Fibroblast of villous mesenchyme (primary cell): Measurements from ENCODE around the gene MAMLD1. TPM values are rescaled to one million over a fixed set of nuclear protein-coding genes. Genes with fewer than 3 reads are reported as not detected.
A peak's percentile ranks its signal among the peaks of the same experiment; 100 is the strongest.

Experiments
- DNase-seq: peaks from one replicate; pipeline ENCODE4 v3.0.0-alpha.2; 2010; ENCODE audit warnings: low read depth
- H3K4me3 ChIP-seq: 2 replicates; pipeline ENCODE4 v1.5.1; 2011; ENCODE audit warnings: low read depth, mild to moderate bottlenecking, low read length
- total RNA-seq: library from RNA; depleted of rRNA; stranded (reverse); fragments of >200 nt; gene quantifications from 2 replicates; pipeline ENCODE4 v1.2.3, GENCODE V29; 2012
- TF ChIP-seq, protein P1 (sequence below): IDR thresholded peaks from 2 replicates; pipeline ENCODE4 v1.5.1; 2012; ENCODE audit warnings: low read depth, mild to moderate bottlenecking, low read length; ENCODE audit not compliant: insufficient read depth

Gene MAMLD1, protein sequence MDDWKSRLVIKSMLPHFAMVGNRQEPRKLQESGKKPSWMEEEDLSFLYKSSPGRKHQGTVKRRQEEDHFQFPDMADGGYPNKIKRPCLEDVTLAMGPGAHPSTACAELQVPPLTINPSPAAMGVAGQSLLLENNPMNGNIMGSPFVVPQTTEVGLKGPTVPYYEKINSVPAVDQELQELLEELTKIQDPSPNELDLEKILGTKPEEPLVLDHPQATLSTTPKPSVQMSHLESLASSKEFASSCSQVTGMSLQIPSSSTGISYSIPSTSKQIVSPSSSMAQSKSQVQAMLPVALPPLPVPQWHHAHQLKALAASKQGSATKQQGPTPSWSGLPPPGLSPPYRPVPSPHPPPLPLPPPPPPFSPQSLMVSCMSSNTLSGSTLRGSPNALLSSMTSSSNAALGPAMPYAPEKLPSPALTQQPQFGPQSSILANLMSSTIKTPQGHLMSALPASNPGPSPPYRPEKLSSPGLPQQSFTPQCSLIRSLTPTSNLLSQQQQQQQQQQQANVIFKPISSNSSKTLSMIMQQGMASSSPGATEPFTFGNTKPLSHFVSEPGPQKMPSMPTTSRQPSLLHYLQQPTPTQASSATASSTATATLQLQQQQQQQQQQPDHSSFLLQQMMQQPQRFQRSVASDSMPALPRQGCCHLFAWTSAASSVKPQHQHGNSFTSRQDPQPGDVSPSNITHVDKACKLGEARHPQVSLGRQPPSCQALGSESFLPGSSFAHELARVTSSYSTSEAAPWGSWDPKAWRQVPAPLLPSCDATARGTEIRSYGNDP
- total RNA-seq: 0.86 and 1.3 TPM in 2 replicates

DNA sequence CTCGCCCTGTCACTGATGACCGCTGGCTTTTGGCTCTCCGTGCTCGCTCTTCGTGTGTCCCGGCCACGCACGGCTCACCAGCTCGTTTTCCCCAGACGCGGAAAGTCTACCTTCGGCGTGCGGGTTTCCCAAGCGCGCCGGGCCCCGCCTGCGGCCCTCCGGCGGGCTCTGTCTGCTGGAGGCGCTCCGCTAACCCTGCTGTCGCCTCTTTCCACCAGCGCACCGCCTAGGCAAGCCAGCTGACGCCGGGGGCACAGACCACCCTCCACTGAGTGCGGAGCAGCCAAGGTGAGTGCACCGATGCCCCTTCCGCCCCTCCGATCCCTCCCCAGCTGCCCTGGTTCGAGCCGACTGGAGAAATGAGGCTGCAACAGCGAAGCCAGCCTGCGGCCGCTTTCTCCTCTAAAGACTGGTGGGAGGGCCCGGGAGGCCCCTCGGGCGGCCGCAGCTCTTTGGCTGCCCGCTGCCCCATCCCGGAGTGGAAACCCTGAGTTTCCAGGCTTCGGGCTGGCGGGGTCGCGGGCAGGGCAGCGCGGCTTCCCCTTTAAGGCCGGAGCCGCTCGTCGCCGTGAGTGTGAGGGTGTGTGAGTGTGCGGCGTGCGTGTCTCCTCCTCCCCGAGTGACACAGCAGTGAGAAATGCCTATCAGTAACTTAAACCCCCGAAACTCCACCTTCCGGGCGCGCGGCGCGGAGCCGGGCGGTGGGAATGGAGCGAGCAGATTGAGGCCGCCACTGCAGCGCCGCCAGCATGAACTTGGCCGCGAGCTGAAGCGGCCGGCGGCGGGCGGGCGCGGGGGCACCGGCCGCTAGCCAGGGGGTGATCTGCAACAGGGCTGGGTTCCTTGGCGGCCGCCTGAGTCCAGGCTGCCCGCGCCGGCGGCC is at the start of gene MAMLD1:
TSS of gene MAMLD1 (plus strand) at position 719 of the 883 bp plus-strand sequence. CDS start 82,200 bp downstream, outside the sequence.
- H3K4me3 ChIP-seq: peak within 1 kb of the TSS; percentile 73
- peak; percentile 81 for DNase-seq
- TF ChIP-seq, protein P1, sequence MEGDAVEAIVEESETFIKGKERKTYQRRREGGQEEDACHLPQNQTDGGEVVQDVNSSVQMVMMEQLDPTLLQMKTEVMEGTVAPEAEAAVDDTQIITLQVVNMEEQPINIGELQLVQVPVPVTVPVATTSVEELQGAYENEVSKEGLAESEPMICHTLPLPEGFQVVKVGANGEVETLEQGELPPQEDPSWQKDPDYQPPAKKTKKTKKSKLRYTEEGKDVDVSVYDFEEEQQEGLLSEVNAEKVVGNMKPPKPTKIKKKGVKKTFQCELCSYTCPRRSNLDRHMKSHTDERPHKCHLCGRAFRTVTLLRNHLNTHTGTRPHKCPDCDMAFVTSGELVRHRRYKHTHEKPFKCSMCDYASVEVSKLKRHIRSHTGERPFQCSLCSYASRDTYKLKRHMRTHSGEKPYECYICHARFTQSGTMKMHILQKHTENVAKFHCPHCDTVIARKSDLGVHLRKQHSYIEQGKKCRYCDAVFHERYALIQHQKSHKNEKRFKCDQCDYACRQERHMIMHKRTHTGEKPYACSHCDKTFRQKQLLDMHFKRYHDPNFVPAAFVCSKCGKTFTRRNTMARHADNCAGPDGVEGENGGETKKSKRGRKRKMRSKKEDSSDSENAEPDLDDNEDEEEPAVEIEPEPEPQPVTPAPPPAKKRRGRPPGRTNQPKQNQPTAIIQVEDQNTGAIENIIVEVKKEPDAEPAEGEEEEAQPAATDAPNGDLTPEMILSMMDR: no peak

DNA sequence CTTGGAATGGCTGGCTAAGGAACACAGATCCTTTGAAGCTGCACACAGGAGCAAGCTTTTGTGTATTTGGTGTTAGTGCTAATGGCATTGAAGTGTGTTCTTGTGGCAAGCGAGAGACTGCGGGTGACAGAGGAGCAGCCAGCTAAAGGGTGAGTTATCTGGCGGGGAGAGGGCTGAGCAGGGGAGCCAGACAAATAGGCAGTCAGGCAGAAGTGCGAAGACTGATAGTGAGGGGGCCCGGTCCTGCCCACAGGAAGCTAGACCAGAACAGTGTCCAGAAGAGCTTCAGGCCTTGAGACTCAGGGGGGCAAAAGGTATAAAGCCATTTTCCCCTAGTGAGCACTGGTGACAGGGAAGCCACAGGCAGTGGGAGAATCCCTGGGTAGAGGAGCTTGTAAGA is 49.6 kb upstream of the MAMLD1 start:
- H3K4me3 ChIP-seq: no peak overlapping the region
- no peak for DNase-seq
- TF ChIP-seq, protein P1: no peak

DNA sequence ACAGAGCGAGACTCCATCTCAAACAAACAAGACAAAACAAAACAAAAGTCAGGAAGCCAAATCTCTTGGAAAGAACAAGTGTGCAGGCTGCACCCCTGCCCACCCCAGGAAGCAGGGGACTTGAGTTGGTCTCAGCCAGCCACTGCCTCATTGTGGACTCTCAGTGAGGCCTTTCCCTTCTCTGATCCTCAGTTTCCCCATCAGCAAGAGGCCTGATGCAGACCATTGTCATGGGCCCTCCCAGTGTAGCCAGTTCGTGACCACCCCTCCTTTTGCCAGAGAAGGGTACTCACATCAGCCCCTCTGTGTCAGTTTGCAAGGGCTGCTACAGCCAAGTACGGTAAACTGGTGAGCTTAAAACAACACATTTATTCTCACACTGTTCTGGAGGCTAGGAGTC is 48.9 kb upstream of the MAMLD1 start:
- DNase-seq: no peak
- H3K4me3 ChIP-seq: no peak overlapping the region
- TF ChIP-seq, protein P1: no peak

DNA sequence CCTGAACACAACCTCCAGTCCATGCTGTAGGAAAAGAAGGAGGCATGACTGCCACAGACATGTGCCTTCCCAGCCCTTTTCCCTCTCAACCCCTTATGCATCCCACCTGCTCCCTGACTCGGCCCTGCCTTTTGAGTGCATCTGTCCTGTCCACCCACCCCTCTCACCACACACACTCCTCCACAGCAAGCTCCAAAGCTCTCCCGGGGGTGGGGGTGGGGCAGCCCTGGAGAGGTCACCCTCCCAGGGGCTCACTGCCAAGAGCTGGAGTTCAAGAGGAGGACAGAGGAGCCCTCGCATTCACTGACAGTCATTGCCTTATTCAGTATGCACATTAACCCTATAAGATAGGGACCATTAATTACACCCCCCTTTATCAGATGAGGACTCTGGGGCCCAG is 46.6 kb upstream of the MAMLD1 start:
- no peak for DNase-seq
- TF ChIP-seq, protein P1: no peak
- H3K4me3 ChIP-seq: no peak overlapping the region

DNA sequence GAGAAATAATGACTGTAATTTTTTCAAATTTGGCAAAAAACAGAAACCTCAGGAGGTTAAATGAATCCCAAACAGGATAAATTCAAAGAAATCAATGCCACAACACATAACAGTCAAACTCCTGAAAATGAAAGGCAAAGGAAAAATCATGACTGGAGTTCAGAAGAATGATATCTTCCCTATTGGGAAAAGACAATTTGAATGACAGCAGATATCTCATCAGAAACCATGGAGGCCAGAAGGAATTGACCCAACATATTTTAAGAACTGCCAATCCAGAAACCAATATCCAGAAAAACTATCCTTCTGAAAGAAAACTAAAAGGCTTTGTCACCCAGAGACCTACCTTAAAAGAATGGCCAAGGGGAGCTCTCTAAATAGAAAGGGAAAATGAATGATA is 40.1 kb upstream of the MAMLD1 start:
- no peak overlapping the region for H3K4me3 ChIP-seq
- TF ChIP-seq, protein P1: no peak
- DNase-seq: no peak

DNA sequence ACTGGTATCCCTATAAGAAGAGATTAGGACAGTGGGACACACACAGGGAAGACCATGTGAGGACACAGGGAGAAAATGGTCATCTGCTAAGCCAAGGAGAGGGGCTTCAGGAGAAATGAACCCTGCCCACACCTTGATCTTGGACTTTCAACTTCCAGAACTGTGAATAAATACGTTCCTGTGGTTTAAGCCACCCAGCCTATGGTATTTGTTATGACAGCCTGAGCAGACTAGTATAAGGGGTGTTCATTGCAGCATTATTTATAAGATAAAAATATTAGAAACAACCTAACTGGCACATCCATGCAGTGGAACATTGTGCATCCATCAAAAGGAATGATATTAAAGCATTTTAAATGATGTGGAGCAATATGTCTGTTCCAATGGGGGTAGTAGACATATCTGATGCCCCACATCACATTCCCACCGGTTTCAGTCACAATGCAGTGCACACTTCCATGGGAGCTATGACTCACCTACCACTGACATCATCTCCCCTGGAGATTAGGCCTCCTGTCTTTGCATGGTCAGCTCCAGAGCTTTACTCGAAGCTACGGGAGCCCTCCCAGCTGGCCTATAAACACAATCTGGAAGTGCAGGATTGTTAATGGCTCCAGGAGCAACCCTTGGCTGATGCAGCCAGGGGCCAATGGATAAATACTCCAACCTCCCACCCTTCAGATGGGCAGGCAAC is 38.9 kb upstream of the MAMLD1 start:
- TF ChIP-seq, protein P1: no peak
- peak; percentile 83 for DNase-seq

More for the DNA sequence above, 38.9 kb upstream of the MAMLD1 start:
- H3K4me3 ChIP-seq: no peak overlapping the region
